T-cell (primary cell): ENCODE results near the gene NXPE4. TPM values are rescaled to one million over a fixed set of nuclear protein-coding genes. Genes with fewer than 3 reads are reported as not detected.
"Not testable (repeated sequence)": the region's sequence is repeated elsewhere in the genome, so short reads cannot be mapped to it uniquely, and the experiment has no call there.

Experiments
- ATAC-seq, 4 experiments: fragments of 200-7000 bp in 3 of 4; fragments of 150-1000 bp in 1 of 4; cut with Tn5 transposase; replicated peaks in 1 of 4; 1 replicate in 3 of 4; 2 replicates in 1 of 4; pipeline ENCODE4 v1.10.0; 2021; ENCODE audit warnings: moderate library complexity in 3 of 4, mild to moderate bottlenecking in 2 of 4, moderate number of reproducible peaks in 1 of 4
- CTCF ChIA-PET, 2 donors: fragments of 300-600 bp; sonication (Branson Sonifier 250); formaldehyde crosslinking; loops; one replicate each; lab custom pipeline; 2022; ENCODE audit warnings: antibody characterized with exemption in 2 of 2; lab: Charles Lee
- POLR2A ChIA-PET, 2 donors: fragments of 300-600 bp; sonication (Branson Sonifier 250); formaldehyde crosslinking; loops; one replicate each; lab custom pipeline; 2022; ENCODE audit warnings: antibody characterized with exemption in 2 of 2; lab: Charles Lee
- DNase-seq, 35 experiments: peaks; one replicate each; pipeline versions ENCODE4 v3.0.0 to v3.0.0-alpha.2; 2013 to 2023
- H3K27ac ChIP-seq: one replicate; pipeline ENCODE4 v1.5.1; 2013; ENCODE audit warnings: low read length
- H3K27me3 ChIP-seq, 2 experiments: replicated peaks in 1 of 2; 1 replicate in 1 of 2; 2 replicates in 1 of 2; pipeline versions ENCODE4 v1.6.1 to v1.7.0; 2013; ENCODE audit warnings: low read length in 1 of 2, mixed read lengths in 1 of 2; ENCODE audit not compliant: control insufficient read depth in 2 of 2, insufficient read depth in 2 of 2; ENCODE audit errors: extremely low read depth in 1 of 2
- H3K36me3 ChIP-seq, 2 donors: 1 replicate in 1 of 2; 2 replicates in 1 of 2; pipeline versions ENCODE4 v1.6.1 to v1.7.0; 2013; ENCODE audit warnings: low read length in 1 of 2; ENCODE audit not compliant: control insufficient read depth in 2 of 2, insufficient read depth in 1 of 2; ENCODE audit errors: extremely low read depth in 1 of 2
- H3K4me1 ChIP-seq, 2 experiments: 1 replicate in 1 of 2; 2 replicates in 1 of 2; pipeline versions ENCODE4 v1.6.1 to v1.7.0; 2013; ENCODE audit warnings: low read length in 2 of 2, mixed read lengths in 1 of 2; ENCODE audit not compliant: insufficient read depth in 2 of 2, control insufficient read depth in 1 of 2; ENCODE audit errors: extremely low read depth in 1 of 2
- H3K4me3 ChIP-seq, 2 donors: 1 replicate in 1 of 2; 2 replicates in 1 of 2; pipeline versions ENCODE4 v1.5.1 to v1.7.0; 2013; ENCODE audit warnings: mild to moderate bottlenecking in 2 of 2, low read length in 1 of 2, moderate library complexity in 1 of 2; ENCODE audit not compliant: control insufficient read depth in 1 of 2; ENCODE audit errors: extremely low read depth in 1 of 2
- H3K9me3 ChIP-seq: 2 replicates; pipeline ENCODE4 v1.7.0; 2013
- H3K27ac Mint-ChIP-seq, 2 donors: one replicate each; pipeline ENCODE4 v1.8.0; 2020 to 2021; ENCODE audit warnings: mild to moderate bottlenecking in 2 of 2, mixed read lengths in 2 of 2
- H3K27me3 Mint-ChIP-seq, 2 donors: one replicate each; pipeline ENCODE4 v1.8.0; 2021 to 2022; ENCODE audit warnings: mixed read lengths in 2 of 2
- H3K36me3 Mint-ChIP-seq: one replicate; pipeline ENCODE4 v1.8.0; 2021; ENCODE audit warnings: mixed read lengths
- H3K4me1 Mint-ChIP-seq, 3 donors: one replicate each; pipeline ENCODE4 v1.8.0; 2020 to 2022; ENCODE audit warnings: mixed read lengths in 3 of 3, mild to moderate bottlenecking in 1 of 3
- H3K4me3 Mint-ChIP-seq, 3 donors: one replicate each; pipeline ENCODE4 v1.8.0; 2020 to 2022; ENCODE audit warnings: mild to moderate bottlenecking in 3 of 3, mixed read lengths in 3 of 3, moderate library complexity in 3 of 3
- H3K9me3 Mint-ChIP-seq, 3 donors: one replicate each; pipeline ENCODE4 v1.8.0; 2020 to 2022; ENCODE audit warnings: mixed read lengths in 3 of 3
- WGBS: methylation state at CpG from one replicate; pipeline ENCODE4 v1.1.5; 2013; ENCODE audit warnings: missing lambda C conversion rate; ENCODE audit not compliant: insufficient coverage; 5-methylcytosine and 5-hydroxymethylcytosine counted together
- total RNA-seq, 35 experiments: library from RNA in 6 of 35; stranded (reverse) in 6 of 35; fragments of 120-200 nt in 1 of 35; gene quantifications; one replicate each; pipeline versions ENCODE4 v1.2.1 to v1.2.4 and lab custom pipeline; 2013 to 2026

NXPE4 gene
- total RNA-seq, result not detected
- total RNA-seq (2013), result not detected
- 0 reads per million in 29 experiments for total RNA-seq (lab: John Stamatoyannopoulos, UW)

- Histone ChIP-seq H3K9me3 (no peaks in the 10 kb centered on the region), H3K4me1 (no peaks in the 10 kb centered on the region), H3K36me3 (no peaks in the 10 kb centered on the region), H3K27ac (no peak within 1 kb of the TSS), H3K27me3 (peaks cover 0 to 2% of the 10 kb centered on the region in 2 experiments), H3K4me3 (no peak within 1 kb of the TSS)
- Mint-ChIP-seq H3K9me3 (no peaks in the 10 kb centered on the region), H3K27me3 (peaks cover 0 to 3% of the 10 kb centered on the region in 2 donors), H3K36me3 (no peaks in the 10 kb centered on the region), H3K4me3 (no peak within 1 kb of the TSS), H3K4me1 (no peaks in the 10 kb centered on the region), H3K27ac (no peak within 1 kb of the TSS)
- ATAC-seq (no peak), DNase-seq (no peak)
- ChIA-PET CTCF (no interaction called here), POLR2A (no interaction called here)
- 22% methylated on average over 1 of the region's 2 CpGs for WGBS
Observed at GRCh38 chr11:114595571-114595970, at the start of gene NXPE4. Gene NXPE4 (minus strand): TSS chr11:114595786. CDS start chr11:114594759, 1,027 bp downstream.

DNA sequence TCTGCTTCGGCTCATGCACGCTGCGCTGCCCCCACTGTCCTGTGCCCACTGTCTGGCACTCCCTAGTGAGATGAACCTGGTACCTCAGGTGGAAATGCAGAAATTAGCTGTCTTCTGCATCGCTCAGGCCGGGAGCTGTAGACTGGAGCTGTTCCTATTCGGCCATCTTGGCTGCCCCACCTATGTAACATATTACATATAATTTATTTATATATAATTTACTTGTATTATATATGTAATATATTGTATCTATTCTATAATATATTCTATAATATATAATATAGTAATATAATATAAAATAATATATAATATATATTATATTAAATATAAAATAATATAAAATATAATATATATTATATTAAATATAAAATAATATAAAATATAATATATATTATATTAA, 43.9 kb upstream of the NXPE4 start:
- H3K9me3 ChIP-seq, CTCF ChIA-PET, H3K27ac Mint-ChIP-seq, DNase-seq, H3K4me3 ChIP-seq, POLR2A ChIA-PET, H3K4me1 ChIP-seq, H3K4me3 Mint-ChIP-seq, H3K9me3 Mint-ChIP-seq, H3K36me3 Mint-ChIP-seq, H3K27ac ChIP-seq, ATAC-seq, H3K4me1 Mint-ChIP-seq, H3K27me3 Mint-ChIP-seq, H3K36me3 ChIP-seq, H3K27me3 ChIP-seq: not testable (repeated sequence)
- WGBS, result 96% methylated on average over 3 of the region's 6 CpGs

- POLR2A ChIA-PET, ATAC-seq, H3K4me3 Mint-ChIP-seq, H3K9me3 ChIP-seq, H3K36me3 ChIP-seq, H3K27ac ChIP-seq, CTCF ChIA-PET, H3K36me3 Mint-ChIP-seq, H3K9me3 Mint-ChIP-seq, H3K4me1 Mint-ChIP-seq, H3K27me3 Mint-ChIP-seq, H3K27me3 ChIP-seq, H3K4me3 ChIP-seq, H3K4me1 ChIP-seq, H3K27ac Mint-ChIP-seq: not testable (repeated sequence)
- DNase-seq, result peak in 1 of 35 experiments; percentile 3
- 71% methylated on average over 4 of the region's 13 CpGs for WGBS
Observed at GRCh38 chr11:114631445-114631965, 35.9 kb upstream of the NXPE4 start.

GRCh38 chr11:114625294-114625693, 29.7 kb upstream of the NXPE4 start:
- no peaks in the 10 kb centered on the region for H3K27me3 Mint-ChIP-seq
- no peak for ATAC-seq
- H3K9me3 Mint-ChIP-seq, result peaks cover 0 to 5% (median 0%) of the 10 kb centered on the region in 3 donors
- Histone ChIP-seq H3K27ac (no peak overlapping the region), H3K36me3 (no peaks in the 10 kb centered on the region), H3K9me3 (peaks cover 5% of the 10 kb centered on the region), H3K4me3 (no peak overlapping the region), H3K27me3 (no peaks in the 10 kb centered on the region), H3K4me1 (no peaks in the 10 kb centered on the region)
- no peak overlapping the region for H3K4me3 Mint-ChIP-seq
- H3K4me1 Mint-ChIP-seq, result no peaks in the 10 kb centered on the region
- POLR2A ChIA-PET, result no interaction called here
- 90% methylated on average over 5 of the region's 7 CpGs for WGBS
- H3K36me3 Mint-ChIP-seq, result no peaks in the 10 kb centered on the region
- H3K27ac Mint-ChIP-seq, result no peak overlapping the region
- no peak for DNase-seq
- CTCF ChIA-PET, result no interaction called here

GRCh38 chr11:114624455-114625207, 29.0 kb upstream of the NXPE4 start:
- no peaks in the 10 kb centered on the region for H3K36me3 Mint-ChIP-seq

DNA sequence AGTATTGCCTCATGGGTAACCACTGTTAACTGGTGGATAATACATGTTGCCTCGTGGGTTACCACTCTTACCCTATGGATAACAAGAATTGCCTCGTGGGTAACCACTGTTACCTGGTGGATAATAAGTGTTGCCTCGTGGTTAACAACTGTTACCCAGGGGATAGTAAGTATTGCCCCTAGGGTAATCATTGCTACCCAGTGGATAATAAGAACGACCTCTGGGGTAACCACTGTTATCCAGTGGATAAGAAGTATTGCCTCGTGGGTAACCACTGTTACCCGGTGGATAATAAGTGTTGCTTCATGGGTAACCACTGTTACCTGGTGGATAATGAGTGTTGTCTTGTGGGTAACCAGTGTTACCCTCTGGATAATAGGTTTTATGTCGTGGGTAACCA, 28.1 kb upstream of the NXPE4 start:
- ChIA-PET CTCF (no interaction called here), POLR2A (no interaction called here)
- Mint-ChIP-seq H3K4me1 (no peaks in the 10 kb centered on the region), H3K27ac (no peak overlapping the region), H3K36me3 (no peaks in the 10 kb centered on the region), H3K9me3 (peaks cover 0 to 3% (median 0%) of the 10 kb centered on the region in 3 donors), H3K27me3 (no peaks in the 10 kb centered on the region), H3K4me3 (no peak overlapping the region)
- Histone ChIP-seq H3K9me3 (peaks cover 5% of the 10 kb centered on the region), H3K27ac (no peak overlapping the region), H3K36me3 (no peaks in the 10 kb centered on the region), H3K4me3 (no peak overlapping the region), H3K4me1 (no peaks in the 10 kb centered on the region), H3K27me3 (no peaks in the 10 kb centered on the region)
- DNase-seq, result no peak
- WGBS, result 37% methylated on average over 4 of the region's 7 CpGs
- ATAC-seq, result no peak

More at GRCh38 chr11:114624455-114625207, 29.0 kb upstream of the NXPE4 start:
- POLR2A ChIA-PET, result no interaction called here
- H3K9me3 ChIP-seq, result peaks cover 5% of the 10 kb centered on the region
- no peaks in the 10 kb centered on the region for H3K36me3 ChIP-seq
- ATAC-seq (no peak), DNase-seq (no peak)
- no peaks in the 10 kb centered on the region for H3K27me3 ChIP-seq
- no peak overlapping the region for H3K27ac ChIP-seq
- H3K4me3 ChIP-seq, result no peak overlapping the region
- H3K27ac Mint-ChIP-seq, result no peak overlapping the region
- no peaks in the 10 kb centered on the region for H3K27me3 Mint-ChIP-seq
- no peak overlapping the region for H3K4me3 Mint-ChIP-seq
- WGBS, result 78% methylated on average over 9 of the region's 10 CpGs
- H3K4me1 ChIP-seq, result no peaks in the 10 kb centered on the region
- CTCF ChIA-PET, result no interaction called here
- H3K4me1 Mint-ChIP-seq, result no peaks in the 10 kb centered on the region
- H3K9me3 Mint-ChIP-seq, result peaks cover 0 to 3% (median 0%) of the 10 kb centered on the region in 3 donors
